Ovary (tissue), 9 donors: ENCODE results near the gene EDN1. TPM values are rescaled to one million over a fixed set of nuclear protein-coding genes. Genes with fewer than 3 reads are reported as not detected.

ENCODE experiments used
- DNase-seq, 5 donors: peaks; one replicate each; pipeline ENCODE4 v3.0.0-alpha.2; 2019 to 2020
- H3K27ac ChIP-seq, 2 donors: fragments of 200-600 bp; one replicate each; pipeline versions ENCODE4 v1.5.1 to v1.8.0; 2019 to 2022
- H3K27me3 ChIP-seq: fragments of 200-600 bp; one replicate; pipeline ENCODE4 v1.8.0; 2022
- H3K36me3 ChIP-seq: fragments of 200-600 bp; sonication (generic); one replicate; pipeline ENCODE4 v1.5.1; 2019
- H3K4me1 ChIP-seq: one replicate; pipeline ENCODE4 v1.8.1; 2013; ENCODE audit warnings: mild to moderate bottlenecking, moderate library complexity; ENCODE audit not compliant: insufficient read depth
- H3K4me3 ChIP-seq: fragments of 200-600 bp; sonication (generic); one replicate; pipeline ENCODE4 v1.5.1; 2017
- H3K9me3 ChIP-seq, 2 donors: fragments of 200-600 bp in 1 of 2; sonication (generic) in 1 of 2; one replicate each; pipeline versions ENCODE4 v1.5.1 to v1.8.1; 2013 to 2019; ENCODE audit warnings: mild to moderate bottlenecking in 1 of 2, moderate library complexity in 1 of 2
- EP300 ChIP-seq: sonication (generic); formaldehyde crosslinking; IDR thresholded peaks from one replicate; pipeline ENCODE4 v1.6.1; 2017; ENCODE audit warnings: antibody characterized with exemption
- POLR2A ChIP-seq: fragments of 450-650 bp; IDR thresholded peaks from one replicate; pipeline ENCODE4 v1.6.1; 2017; ENCODE audit warnings: antibody characterized with exemption, mild to moderate bottlenecking, moderate library complexity
- WGBS, 3 donors: extraction: QIAGEN DNeasy Blood & Tissue Kit in 1 of 3; methylation state at CpG; one replicate each; pipeline versions ENCODE4 v1.1.5 to v1.1.7; 2013 to 2017; 5-methylcytosine and 5-hydroxymethylcytosine counted together
- intact Hi-C, 4 donors: fragments of 100-400 bp; cut with DNase I; formaldehyde crosslinking; loops; one replicate each; pipeline versions ENCODE4 v1.11.0 to v1.15.1; 2022 to 2023
- polyA plus RNA-seq, 2 donors: library from polyadenylated mRNA; stranded (reverse); fragments of 200-250 nt in 1 of 2; fragments of 350-450 nt in 1 of 2; fragmentation: Illumina TruSeq in 1 of 2; extraction: RNeasy Lipid Tissue Mini Kit (QIAGEN cat#74804) in 1 of 2; gene quantifications; one replicate each; pipeline ENCODE4 v1.2.3, GENCODE V29; 2013 to 2014
- total RNA-seq, 7 donors: library from RNA; depleted of rRNA in 2 of 7; stranded (reverse); fragments of >200 nt in 2 of 7; fragmentation: NEBNext Ultra II Directional in 3 of 7; extraction: Animal tissue kit (Norgen Biotek cat#: 25700) in 3 of 7; gene quantifications; one replicate each; pipeline versions ENCODE4 v1.1.0 to v1.2.4, GENCODE V29; 2016 to 2023
- TF ChIP-seq, protein P1 (sequence below), 3 donors: fragments of 450-650 bp in 2 of 3; fragments of 200-600 bp in 1 of 3; IDR thresholded peaks; one replicate each; pipeline versions ENCODE4 v1.5.1 to v1.8.0; 2016 to 2022; ENCODE audit warnings: antibody characterized with exemption in 3 of 3, mild to moderate bottlenecking in 1 of 3
- donor health status: DM: no; HTN: no; CAD: no; lungs with moderate emphysema.
- donor health status: DM: no; HTN: no; CAD: no.
- donor health status: Bipolar disorder and iron deficiency.
- donor health status: DM: yes; HTN: yes; CAD: no.
- donor health status: DM: no; HTN: no; CAD: no.
- donor health status: DM: yes; HTN: yes; CAD: no.

The EDN1 gene
- total and polyA plus RNA-seq, 9 donors, result 0.95 to 11.1 (median 3.1) TPM

DNA sequence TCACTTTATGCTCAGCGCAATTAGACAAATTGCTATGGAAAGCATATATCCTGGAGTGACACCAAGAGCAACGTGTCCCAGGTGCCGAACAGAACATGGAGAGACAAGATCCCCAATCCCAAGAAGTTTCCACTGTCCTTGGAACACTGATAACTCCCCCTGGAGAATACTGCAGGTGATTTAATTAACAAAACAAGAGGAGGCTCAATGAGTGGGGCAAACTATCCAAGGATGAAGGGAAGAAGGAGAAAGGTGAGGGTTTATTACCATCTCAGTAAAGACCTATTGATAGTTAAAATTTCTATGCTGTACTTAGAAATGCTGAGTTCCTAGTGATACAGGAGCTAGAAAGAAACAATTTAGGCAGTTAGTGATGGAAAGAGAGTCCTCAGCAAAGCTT, 35.7 kb downstream of the EDN1 start:
- Histone ChIP-seq H3K4me1 (no peaks in the 10 kb centered on the region), H3K9me3 (no peaks in the 10 kb centered on the region), H3K27me3 (no peaks in the 10 kb centered on the region), H3K4me3 (no peak overlapping the region), H3K27ac (no peak overlapping the region), H3K36me3 (no peaks in the 10 kb centered on the region)
- intact Hi-C loops, result no loop called here
- no peak for DNase-seq
- TF ChIP-seq EP300, result no peak
- TF ChIP-seq, protein P1, sequence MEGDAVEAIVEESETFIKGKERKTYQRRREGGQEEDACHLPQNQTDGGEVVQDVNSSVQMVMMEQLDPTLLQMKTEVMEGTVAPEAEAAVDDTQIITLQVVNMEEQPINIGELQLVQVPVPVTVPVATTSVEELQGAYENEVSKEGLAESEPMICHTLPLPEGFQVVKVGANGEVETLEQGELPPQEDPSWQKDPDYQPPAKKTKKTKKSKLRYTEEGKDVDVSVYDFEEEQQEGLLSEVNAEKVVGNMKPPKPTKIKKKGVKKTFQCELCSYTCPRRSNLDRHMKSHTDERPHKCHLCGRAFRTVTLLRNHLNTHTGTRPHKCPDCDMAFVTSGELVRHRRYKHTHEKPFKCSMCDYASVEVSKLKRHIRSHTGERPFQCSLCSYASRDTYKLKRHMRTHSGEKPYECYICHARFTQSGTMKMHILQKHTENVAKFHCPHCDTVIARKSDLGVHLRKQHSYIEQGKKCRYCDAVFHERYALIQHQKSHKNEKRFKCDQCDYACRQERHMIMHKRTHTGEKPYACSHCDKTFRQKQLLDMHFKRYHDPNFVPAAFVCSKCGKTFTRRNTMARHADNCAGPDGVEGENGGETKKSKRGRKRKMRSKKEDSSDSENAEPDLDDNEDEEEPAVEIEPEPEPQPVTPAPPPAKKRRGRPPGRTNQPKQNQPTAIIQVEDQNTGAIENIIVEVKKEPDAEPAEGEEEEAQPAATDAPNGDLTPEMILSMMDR (IDR thresholded peaks at IDR 0.05), result no peak
- no peak for TF ChIP-seq POLR2A
- WGBS, 3 donors, result 53 to 66% (median 54%) methylated on average over 3 of the region's 3 CpGs

DNA sequence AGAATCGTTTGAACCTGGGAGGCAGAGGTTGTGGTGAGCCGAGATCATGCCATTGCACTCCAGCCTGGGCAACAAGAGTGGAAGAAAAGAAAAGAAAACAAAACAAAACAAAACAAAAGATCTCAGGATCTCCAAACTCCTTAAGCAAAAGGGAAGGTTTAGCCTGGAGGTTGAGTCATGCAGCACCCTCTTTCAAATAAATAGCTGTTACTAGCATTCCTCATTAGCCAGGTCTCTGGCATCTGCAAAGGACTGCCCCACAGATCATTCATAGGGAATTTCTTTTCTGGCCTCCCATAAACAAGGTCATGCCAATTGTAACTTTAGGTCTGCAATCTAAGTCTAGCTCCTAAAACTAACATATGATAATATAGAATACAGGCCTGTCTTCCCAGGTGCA, 37.2 kb downstream of the EDN1 start:
- 66 to 93% (median 90%) methylated on average over 2 of the region's 2 CpGs for WGBS, 3 donors
- TF ChIP-seq POLR2A, result no peak
- TF ChIP-seq, protein P1 (IDR thresholded peaks at IDR 0.05), result no peak
- TF ChIP-seq EP300, result no peak
- H3K36me3 ChIP-seq, result no peaks in the 10 kb centered on the region

DNA sequence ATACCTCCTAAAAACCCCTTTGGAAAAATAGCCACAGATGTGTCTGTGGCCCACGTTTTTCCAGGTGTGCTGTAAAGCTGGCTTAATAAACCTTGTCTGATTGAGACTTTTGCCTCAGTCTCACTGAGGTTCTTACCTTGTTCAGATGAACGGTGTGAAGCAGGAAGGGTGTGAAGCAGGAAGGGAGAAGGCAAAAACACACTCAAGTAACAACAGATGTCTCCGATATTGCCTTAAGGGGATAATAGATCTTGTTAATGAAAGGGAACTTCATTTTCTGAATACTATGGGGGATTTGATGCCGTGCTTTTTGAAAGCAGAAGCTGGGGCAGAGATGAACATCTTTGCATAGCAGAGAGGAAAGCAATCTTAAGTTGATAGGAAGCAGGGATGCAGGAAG, 37.8 kb downstream of the EDN1 start:
- TF ChIP-seq POLR2A, result no peak
- TF ChIP-seq EP300, result no peak
- TF ChIP-seq, protein P1 (IDR thresholded peaks at IDR 0.05), result no peak
- Histone ChIP-seq H3K27ac (no peak overlapping the region), H3K9me3 (no peaks in the 10 kb centered on the region), H3K4me1 (no peaks in the 10 kb centered on the region), H3K36me3 (no peaks in the 10 kb centered on the region), H3K4me3 (no peak overlapping the region), H3K27me3 (no peaks in the 10 kb centered on the region)
- DNase-seq, result no peak
- WGBS, 3 donors, result 24 to 30% (median 27%) methylated on average over 4 of the region's 4 CpGs
- intact Hi-C loops, result no loop called here

More for the DNA sequence above, 37.2 kb downstream of the EDN1 start:
- intact Hi-C loops, result no loop called here
- H3K9me3 ChIP-seq, result no peaks in the 10 kb centered on the region
- no peak overlapping the region for H3K27ac ChIP-seq
- no peak overlapping the region for H3K4me3 ChIP-seq
- no peaks in the 10 kb centered on the region for H3K27me3 ChIP-seq
- H3K4me1 ChIP-seq, result no peaks in the 10 kb centered on the region
- DNase-seq, result no peak

DNA sequence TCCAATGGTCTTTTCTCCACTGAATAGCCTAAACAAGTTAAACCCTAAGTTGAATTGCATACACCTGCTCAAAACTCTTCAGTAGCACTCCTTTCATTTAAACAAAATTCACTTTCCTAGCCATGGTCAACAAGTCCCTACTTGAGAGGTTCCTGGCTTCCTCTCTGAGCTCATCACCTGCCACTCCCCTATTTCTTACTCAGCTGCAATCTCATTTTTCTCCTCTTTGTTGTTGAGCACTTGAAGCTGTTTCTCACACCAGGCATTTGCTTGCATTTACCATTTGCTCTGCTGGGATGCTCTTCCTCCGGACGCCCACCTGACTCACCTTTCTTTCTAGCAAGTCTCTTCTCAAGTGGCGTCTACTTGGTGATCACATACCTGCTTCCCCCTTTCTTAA, 38.5 kb downstream of the EDN1 start:
- WGBS, 3 donors, result 61 to 76% (median 64%) methylated on average over 3 of the region's 3 CpGs
- no peak for DNase-seq
- no peaks in the 10 kb centered on the region for H3K4me1 ChIP-seq

More for the DNA sequence above, 38.5 kb downstream of the EDN1 start:
- intact Hi-C loops, result no loop called here
- H3K36me3 ChIP-seq, result no peaks in the 10 kb centered on the region
- H3K4me3 ChIP-seq, result no peak overlapping the region
- H3K27me3 ChIP-seq, result no peaks in the 10 kb centered on the region
- H3K9me3 ChIP-seq, result no peaks in the 10 kb centered on the region
- TF ChIP-seq POLR2A, result no peak
- TF ChIP-seq, protein P1 (IDR thresholded peaks at IDR 0.05), result no peak
- TF ChIP-seq EP300, result no peak
- no peak overlapping the region for H3K27ac ChIP-seq
